ENCODE measurements around the gene PSMC5.
"Not testable (repeated sequence)": the region's sequence is repeated elsewhere in the genome, so short reads cannot be mapped to it uniquely, and the experiment has no call there.

GRCh38 chr17:63866625-63867024 is 39.4 kb downstream of the PSMC5 start:
- TF ChIP-seq CTCF (conservative IDR thresholded peaks at IDR 0.05 in 1 of 2, IDR thresholded peaks at IDR 0.05 in 1 of 2; ENCODE audit: extremely low read depth in 1 of 2, insufficient read depth in 1 of 2, low read depth in 1 of 2, low read length in 2 of 2); EZH2 (IDR thresholded peaks at IDR 0.05; ENCODE audit: borderline replicate concordance, low read length): not testable (repeated sequence)

Measured in mammary epithelial cell (primary cell).